CD4-positive, alpha-beta T cell treated with Interleukin-17A for 1 hour (primary cell): ENCODE data around the gene TMPRSS15.

Source experiments
- DNase-seq: peaks from one replicate; pipeline ENCODE4 v3.0.0-alpha.2; 2020

The TMPRSS15 gene

DNA sequence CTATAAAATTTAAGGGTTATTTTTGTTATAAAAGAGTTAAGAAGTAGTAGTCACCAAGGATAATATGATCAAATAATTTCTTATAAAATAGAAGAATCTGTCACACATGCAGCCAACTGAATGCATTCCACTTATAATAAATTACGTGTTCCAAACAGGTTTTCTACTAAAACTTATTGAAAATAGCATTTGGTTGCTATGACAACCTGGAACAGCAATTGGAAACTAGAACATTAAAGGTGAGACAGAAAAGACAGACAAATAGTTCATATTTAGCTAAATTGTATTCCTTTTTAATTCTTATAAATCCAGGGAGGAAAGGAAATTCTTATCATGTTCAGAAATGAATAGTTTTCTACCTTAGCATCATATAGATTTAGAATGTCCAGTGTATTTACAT, 168.0 kb downstream of the TMPRSS15 start:
- DNase-seq, result no peak

DNA sequence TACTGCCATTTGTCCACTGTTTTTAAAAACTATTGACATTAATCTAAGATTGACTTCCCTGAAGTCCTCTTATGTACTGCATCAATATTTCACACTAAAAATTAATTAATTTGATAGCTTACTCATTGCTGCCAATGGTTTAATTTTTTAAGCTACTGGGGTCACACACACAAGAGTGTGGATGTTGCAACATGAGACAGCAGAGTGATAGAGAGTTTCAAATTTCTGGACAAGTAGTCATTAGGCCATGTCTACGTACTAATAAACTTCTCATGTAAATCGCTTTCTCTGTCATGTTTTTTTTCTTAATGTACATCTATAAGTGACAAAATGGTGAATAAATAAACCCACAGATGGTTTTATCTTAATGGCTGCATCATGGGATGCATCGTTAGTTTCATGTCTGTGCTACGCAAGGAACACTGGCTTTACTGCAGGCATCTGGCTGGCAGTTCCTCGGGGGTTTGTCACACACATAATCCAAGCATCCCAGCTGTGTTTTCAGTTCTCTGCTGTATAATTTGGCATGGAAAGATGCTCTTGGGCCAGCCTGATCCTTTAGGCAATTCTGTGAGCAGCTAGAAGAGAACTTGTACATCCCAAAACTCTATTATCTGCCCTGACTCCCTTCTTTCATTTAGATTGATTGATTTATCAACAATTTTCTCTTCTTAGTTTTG, 175.4 kb downstream of the TMPRSS15 start:
- no peak for DNase-seq

DNA sequence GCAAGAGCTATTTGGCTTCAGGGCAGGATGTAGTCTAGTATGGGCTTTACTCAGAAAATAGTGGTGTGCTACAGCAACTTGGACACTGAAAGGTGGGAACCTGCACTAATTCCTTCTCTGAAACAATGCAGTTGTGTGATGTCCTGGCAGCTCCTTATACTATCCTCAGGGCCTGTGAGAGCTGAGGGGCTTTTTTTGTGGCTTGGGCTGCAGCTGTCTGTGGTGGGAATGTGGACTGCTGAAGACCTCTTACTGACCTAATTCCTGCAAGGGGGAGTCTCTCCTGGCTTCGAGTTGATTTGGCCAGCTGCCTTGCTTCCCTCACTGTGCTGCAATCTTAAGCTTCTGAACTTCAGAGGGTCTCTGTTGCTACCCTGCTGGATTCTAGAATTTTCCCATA, 181.2 kb downstream of the TMPRSS15 start:
- no peak for DNase-seq

DNA sequence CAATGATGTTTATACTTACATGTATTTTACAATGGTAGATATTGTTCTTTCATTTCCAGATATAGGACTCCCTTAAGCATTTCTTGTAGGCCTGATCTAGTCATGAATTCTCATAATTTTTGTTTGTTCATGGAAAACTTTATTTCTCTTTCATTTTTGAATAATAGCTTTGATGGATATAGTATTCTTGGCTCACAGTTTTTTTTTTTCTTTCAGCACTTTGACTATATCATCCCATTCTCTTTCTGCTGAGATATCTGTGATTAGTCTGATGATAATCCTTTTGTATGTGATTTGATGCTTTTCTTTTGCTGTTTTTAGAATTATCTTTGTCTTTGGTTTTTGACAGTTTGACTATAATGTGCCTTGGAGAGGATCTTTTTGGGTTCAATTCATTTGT, 183.1 kb downstream of the TMPRSS15 start:
- DNase-seq, result no peak
